SU-DHL-6 (cell line): ENCODE results near the gene ORC3.

Experiments
- CTCF ChIP-seq: fragments of 200-600 bp; sonication (generic); IDR thresholded peaks from one replicate; pipeline ENCODE4 v1.5.1; 2017; ENCODE audit warnings: antibody characterized with exemption, mild to moderate bottlenecking, low read length, moderate library complexity; ENCODE audit not compliant: insufficient read depth, poor library complexity, severe bottlenecking
- EZH2phosphoT487 ChIP-seq: fragments of 200-600 bp; sonication (generic), shearing (Covaris generic); conservative IDR thresholded peaks from 2 replicates; pipeline ENCODE4 v1.6.1; 2018; ENCODE audit warnings: mild to moderate bottlenecking, antibody characterized with exemption, low read length, moderate library complexity, mixed read lengths

DNA sequence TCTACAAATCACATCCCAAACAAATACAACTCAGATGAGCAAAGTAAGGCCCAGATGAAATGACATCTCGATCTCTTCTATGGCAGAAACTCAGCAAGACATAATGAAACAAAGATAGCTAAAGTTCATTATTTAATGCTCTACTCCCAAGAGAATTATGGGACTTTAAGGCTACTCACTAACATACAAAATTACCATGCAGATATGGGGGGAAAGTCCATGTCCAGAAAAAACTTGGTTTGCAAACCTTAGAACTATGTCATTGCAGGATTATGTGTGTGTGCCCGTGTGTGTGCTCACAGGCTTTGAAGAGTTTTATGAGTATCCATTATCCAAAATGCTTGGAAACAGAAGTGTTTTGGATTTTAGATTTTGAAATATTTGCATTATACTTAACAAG, 78.1 kb downstream of the ORC3 start:
- TF ChIP-seq CTCF: no peak
- TF ChIP-seq EZH2phosphoT487: no peak
